Breast epithelium (tissue), 3 donors: Measurements from ENCODE around the gene SORBS1.

Experiments used
- CTCF ChIP-seq, 3 donors: fragments of 450-650 bp; IDR thresholded peaks; one replicate each; pipeline ENCODE4 v1.5.1; 2016 to 2017; ENCODE audit warnings: antibody characterized with exemption in 3 of 3, mild to moderate bottlenecking in 3 of 3, moderate library complexity in 3 of 3
- POLR2A ChIP-seq: fragments of 450-650 bp; IDR thresholded peaks from one replicate; pipeline ENCODE4 v1.6.1; 2016; ENCODE audit warnings: antibody characterized with exemption, mild to moderate bottlenecking, moderate library complexity
- POLR2AphosphoS5 ChIP-seq, 3 donors: sonication (generic); formaldehyde crosslinking; IDR thresholded peaks; one replicate each; pipeline ENCODE4 v1.6.1; 2017; ENCODE audit warnings: antibody characterized with exemption in 3 of 3

GRCh38 chr10:95411635-95412034, 149.5 kb downstream of the SORBS1 start:
- TF ChIP-seq POLR2A (no peak), CTCF (IDR thresholded peaks at IDR 0.05) (no peak), POLR2AphosphoS5 (IDR thresholded peaks at IDR 0.05) (no peak)
